HepG2 (cell line): Measurements from ENCODE around the gene VPS50. TPM values are rescaled to one million over a fixed set of nuclear protein-coding genes. Genes with fewer than 3 reads are reported as not detected.

Source experiments
- ATAC-seq: fragments of 200-7000 bp; cut with Tn5 transposase; 3 replicates; pipeline ENCODE4 v1.9.1; 2020; ENCODE audit warnings: mild to moderate bottlenecking, moderate library complexity
- BruUV-seq: library from RNA; stranded (reverse); fragments of 400-500 nt; replicated peaks from 2 replicates; lab custom pipeline; 2021; lab: Mats Ljungman, UMichigan
- CTCF ChIA-PET: fragments of 300-600 bp; formaldehyde crosslinking; extraction: SDS; loops from one replicate; lab custom pipeline; 2021; ENCODE audit warnings: low total read pairs, inconsistent platforms, low intra/inter-chr PET ratio; lab: Yijun Ruan, JAX
- POLR2A ChIA-PET: fragments of 350-600 bp; sonication (Branson Sonifier 250); formaldehyde crosslinking; loops from one replicate; lab custom pipeline; 2020; ENCODE audit warnings: antibody characterized with exemption, inconsistent platforms; lab: Yijun Ruan, JAX
- DNase-seq: peaks from one replicate; pipeline ENCODE4 v3.0.0-alpha.2; 2015; ENCODE audit warnings: low spot score
- FAIRE-seq: peaks from 3 replicates; lab custom pipeline; 2011; peaks lifted over from hg19 to GRCh38; lab: Jason Lieb, UNC
- H2AFZ ChIP-seq: one replicate; pipeline ENCODE4 v1.6.1; 2011; ENCODE audit warnings: low read length, inconsistent platforms
- H3K27ac ChIP-seq: fragments of 300-600 bp; 3 replicates; pipeline ENCODE4 v1.8.0; 2011; ENCODE audit warnings: mixed run types, mild to moderate bottlenecking, mixed read lengths, low read length, inconsistent platforms; ENCODE audit not compliant: insufficient read depth; ENCODE audit errors: extremely low read length
- H3K27me3 ChIP-seq, 2 experiments: fragments of 200-600 bp in 1 of 2; 2 replicates in 1 of 2; 3 replicates in 1 of 2; pipeline versions ENCODE4 v1.6.0 to v1.8.0; 2011; ENCODE audit warnings: low read length in 2 of 2, mild to moderate bottlenecking in 2 of 2, moderate library complexity in 2 of 2, inconsistent platforms in 1 of 2; ENCODE audit not compliant: insufficient read depth in 2 of 2, control insufficient read depth in 1 of 2
- H3K36me3 ChIP-seq, 2 experiments: fragments of 200-600 bp in 1 of 2; replicated peaks in 1 of 2; 2 replicates in 1 of 2; 3 replicates in 1 of 2; pipeline versions ENCODE4 v1.5.1 to v1.8.0; 2011; ENCODE audit warnings: low read length in 2 of 2, inconsistent platforms in 1 of 2; ENCODE audit not compliant: insufficient read depth in 2 of 2, control insufficient read depth in 1 of 2
- H3K4me1 ChIP-seq: 2 replicates; pipeline ENCODE4 v1.5.1; 2012; ENCODE audit warnings: low read length, inconsistent platforms; ENCODE audit not compliant: insufficient read depth
- H3K4me2 ChIP-seq: 2 replicates; pipeline ENCODE4 v1.6.0; 2011; ENCODE audit warnings: low read depth, low read length, inconsistent platforms
- H3K4me3 ChIP-seq, 3 experiments: fragments of 200-600 bp in 1 of 3; sonication (generic), shearing (Covaris generic) in 1 of 3; replicated peaks in 1 of 3; 2 replicates each; pipeline ENCODE4 v1.5.1; 2011 to 2016; ENCODE audit warnings: low read length in 3 of 3, inconsistent platforms in 2 of 3, low read depth in 2 of 3, mild to moderate bottlenecking in 2 of 3, control low read depth in 1 of 3, mixed read lengths in 1 of 3; ENCODE audit not compliant: insufficient read depth in 1 of 3
- H3K79me2 ChIP-seq: one replicate; pipeline ENCODE4 v1.6.1; 2011; ENCODE audit warnings: low read length, inconsistent platforms; ENCODE audit not compliant: insufficient read depth
- H3K9ac ChIP-seq: 2 replicates; pipeline ENCODE4 v1.6.0; 2011; ENCODE audit warnings: mild to moderate bottlenecking, low read depth, low read length, inconsistent platforms; ENCODE audit not compliant: insufficient read depth
- H3K9me3 ChIP-seq: 2 replicates; pipeline ENCODE4 v1.5.1; 2012; ENCODE audit warnings: mild to moderate bottlenecking, low read length
- H4K20me1 ChIP-seq: 2 replicates; pipeline ENCODE4 v1.6.0; 2011; ENCODE audit warnings: inconsistent platforms, mild to moderate bottlenecking, low read length, moderate library complexity; ENCODE audit not compliant: insufficient read depth
- ATAD3A ChIP-seq: sonication (generic); formaldehyde crosslinking; IDR thresholded peaks from 2 replicates; pipeline ENCODE4 v1.4.0; 2020; ENCODE audit warnings: missing genetic modification reagents
- GPBP1L1 ChIP-seq: sonication (generic); formaldehyde crosslinking; IDR thresholded peaks from 2 replicates; pipeline ENCODE4 v1.5.0; 2020; ENCODE audit warnings: mild to moderate bottlenecking, missing genetic modification reagents
- PLSCR1 ChIP-seq: sonication (generic); formaldehyde crosslinking; IDR thresholded peaks from 2 replicates; pipeline ENCODE4 v1.5.0; 2020; ENCODE audit warnings: missing genetic modification reagents, mild to moderate bottlenecking, borderline replicate concordance
- SMARCC2 ChIP-seq: fragments of 450-650 bp; IDR thresholded peaks from 2 replicates; pipeline ENCODE4 v1.6.1; 2017; ENCODE audit warnings: antibody characterized with exemption, mild to moderate bottlenecking
- ZKSCAN1 ChIP-seq: fragments of 150-350 bp; IDR thresholded peaks from 2 replicates; pipeline ENCODE4 v1.6.1; 2014; ENCODE audit warnings: low read length
- ZNF143 ChIP-seq: sonication (generic); formaldehyde crosslinking; IDR thresholded peaks from 2 replicates; pipeline ENCODE4 v1.4.0; 2020; ENCODE audit warnings: missing genetic modification reagents
- ZNF281 ChIP-seq: sonication (generic); formaldehyde crosslinking; IDR thresholded peaks from 2 replicates; pipeline ENCODE4 v1.4.0; 2020; ENCODE audit warnings: missing genetic modification reagents, borderline replicate concordance
- ZNF468 ChIP-seq: sonication (generic); formaldehyde crosslinking; IDR thresholded peaks from 2 replicates; pipeline ENCODE4 v1.8.0; 2022; ENCODE audit warnings: mild to moderate bottlenecking, moderate library complexity, missing genetic modification reagents
- ZNF549 ChIP-seq: sonication (generic); formaldehyde crosslinking; IDR thresholded peaks from 2 replicates; pipeline ENCODE4 v1.5.0; 2020; ENCODE audit warnings: missing genetic modification reagents
- ZNF598 ChIP-seq: sonication (generic); formaldehyde crosslinking; IDR thresholded peaks from 2 replicates; pipeline ENCODE4 v1.5.1; 2020; ENCODE audit warnings: mild to moderate bottlenecking, missing genetic modification reagents, borderline replicate concordance
- ZNF605 ChIP-seq: sonication (generic); formaldehyde crosslinking; IDR thresholded peaks from 2 replicates; pipeline ENCODE4 v1.8.0; 2022; ENCODE audit warnings: mild to moderate bottlenecking, missing genetic modification reagents
- ZNF768 ChIP-seq: sonication (generic); formaldehyde crosslinking; IDR thresholded peaks from 2 replicates; pipeline ENCODE4 v1.4.0; 2020; ENCODE audit warnings: missing genetic modification reagents
- ZNF891 ChIP-seq: sonication (generic); formaldehyde crosslinking; IDR thresholded peaks from 2 replicates; pipeline ENCODE4 v1.5.0; 2020; ENCODE audit warnings: mild to moderate bottlenecking, missing genetic modification reagents
- ZSCAN25 ChIP-seq: sonication (generic); formaldehyde crosslinking; IDR thresholded peaks from 2 replicates; pipeline ENCODE4 v1.8.0; 2022; ENCODE audit warnings: mild to moderate bottlenecking, missing genetic modification reagents
- WGBS: methylation state at CpG from one replicate; pipeline ENCODE4 v1.1.6; 2017; ENCODE audit warnings: low lambda C conversion rate; 5-methylcytosine and 5-hydroxymethylcytosine counted together
- in situ Hi-C: cut with HindIII; loops from 2 replicates; pipeline ENCODE4 v1.10.0; 2017; ENCODE audit warnings: low pct_unique_long_range_greater_than_20kb; ENCODE audit not compliant: extremely low pct_ligation_motif_present
- intact Hi-C: fragments of 100-400 bp; cut with micrococcal nuclease; formaldehyde crosslinking; loops from one replicate; pipeline ENCODE4 v1.10.0; 2022; ENCODE audit not compliant: unreplicated experiment
- polyA plus RNA-seq, 8 experiments: library from polyadenylated mRNA; depleted of rRNA in 3 of 8; stranded (reverse) in 7 of 8; unstranded in 1 of 8; fragments of >200 nt; fragmentation: Illumina TruSeq in 4 of 8; extraction: Trizol in 4 of 8; gene quantifications; 2 replicates each; pipeline versions ENCODE4 v1.2.1 to v1.2.3, GENCODE V29; 2011 to 2016; ENCODE audit warnings: low read depth in 4 of 8, missing spikeins in 1 of 8, mixed read lengths in 1 of 8; ENCODE audit not compliant: insufficient read depth in 1 of 8
- total RNA-seq, 5 experiments: library from RNA; depleted of rRNA; stranded (reverse); fragments of >200 nt; fragmentation: Illumina TruSeq; extraction: Trizol; gene quantifications; 2 replicates each; pipeline ENCODE4 v1.2.3, GENCODE V29; 2016; ENCODE audit warnings: low read depth in 1 of 5

The VPS50 gene
- total and polyA plus RNA-seq, 2 of the 13 experiments (the other 11 are each of a cell fraction or from before 2014, with no cell fraction given), result 10.3 to 20.4 TPM

GRCh38 chr7:93212881-93213280, 19.3 kb upstream of the VPS50 start:
- no TSS peak for BruUV-seq
- H3K27me3 ChIP-seq, result no peaks in the 10 kb centered on the region
- no peak for ATAC-seq
- no peaks in the 10 kb centered on the region for H4K20me1 ChIP-seq
- 0% methylated on average over 1 of the region's 1 CpG for WGBS
- FAIRE-seq, result no peak
- DNase-seq, result no peak
- intact Hi-C loops, result no loop called here
- no peak for TF ChIP-seq SMARCC2
- TF ChIP-seq ZSCAN25 (CRISPR knock-in tag), result no peak
- no peak for TF ChIP-seq PLSCR1
- TF ChIP-seq ZNF468, result no peak
- TF ChIP-seq, all 625 proteins: peak for 0
- no peak overlapping the region for H3K4me3 ChIP-seq
- no peak overlapping the region for H3K4me2 ChIP-seq
- no peak overlapping the region for H2AFZ ChIP-seq
- H3K4me1 ChIP-seq, result peaks cover 6% of the 10 kb centered on the region; the same call in 1 of the 2 replicates
- H3K9ac ChIP-seq, result no peak overlapping the region
- no peaks in the 10 kb centered on the region for H3K79me2 ChIP-seq
- ChIA-PET POLR2A (no interaction called here), CTCF (no interaction called here)
- in situ Hi-C loops, result no loop called here
- no peak overlapping the region for H3K27ac ChIP-seq
- no peaks in the 10 kb centered on the region for H3K36me3 ChIP-seq
- H3K9me3 ChIP-seq, result no peaks in the 10 kb centered on the region

GRCh38 chr7:93218997-93219827, 13.0 kb upstream of the VPS50 start:
- no peak overlapping the region for H3K27ac ChIP-seq
- ChIA-PET POLR2A (no interaction called here), CTCF (no interaction called here)
- H3K9me3 ChIP-seq, result no peaks in the 10 kb centered on the region
- in situ Hi-C loops (no loop called here), intact Hi-C loops (no loop called here)
- 7% methylated on average over 10 of the region's 10 CpGs for WGBS
- no peak overlapping the region for H2AFZ ChIP-seq
- ATAC-seq, result no peak
- H3K4me3 ChIP-seq, result no peak overlapping the region
- H3K9ac ChIP-seq, result no peak overlapping the region
- no peaks in the 10 kb centered on the region for H3K27me3 ChIP-seq
- no TSS peak for BruUV-seq
- DNase-seq, result no peak
- no peaks in the 10 kb centered on the region for H3K79me2 ChIP-seq
- no peak for FAIRE-seq
- no peak overlapping the region for H3K4me2 ChIP-seq
- no peaks in the 10 kb centered on the region for H3K4me1 ChIP-seq
- H4K20me1 ChIP-seq, result no peaks in the 10 kb centered on the region
- H3K36me3 ChIP-seq, result no peaks in the 10 kb centered on the region
- TF ChIP-seq ZKSCAN1 (no peak), ZNF549 (no peak), ZNF605 (no peak), GPBP1L1 (CRISPR knock-in tag) (no peak), ZNF598 (CRISPR knock-in tag) (no peak), ZNF768 (no peak), ATAD3A (no peak), ZNF891 (no peak), ZNF281 (CRISPR knock-in tag) (no peak), ZNF143 (CRISPR knock-in tag) (no peak)
